ENCODE data around the gene RHOA. TPM values are rescaled to one million over a fixed set of nuclear protein-coding genes. Genes with fewer than 3 reads are reported as not detected.

RHOA gene
- total and polyA plus RNA-seq, 2 of the 4 experiments (the other 2 are of a cell fraction), result 383 to 879 TPM

GRCh38 chr3:49310677-49311076 is 101.1 kb downstream of the RHOA start:
- Histone ChIP-seq H3K56ac (ENCODE audit: extremely low read depth, insufficient read depth, low read length) (no peak overlapping the region), H3K9ac (ENCODE audit: low read depth, low read length) (no peak overlapping the region), H3K27me3 (ENCODE audit: control insufficient read depth, insufficient read depth, low read length) (no peaks in the 10 kb centered on the region), H4K5ac (ENCODE audit: low read depth, low read length) (no peak overlapping the region), H3K4me1 (ENCODE audit: control insufficient read depth, insufficient read depth, low read length) (no peaks in the 10 kb centered on the region), H3K9me1 (ENCODE audit: insufficient read depth, low read length) (peaks cover 9% of the 10 kb centered on the region), H2AK5ac (ENCODE audit: low read depth, low read length) (no peak overlapping the region), H4K20me1 (ENCODE audit: insufficient read depth, low read length) (0 out of 2 replicates have a peak, but pooled peaks cover 3% of the 10 kb centered on the region), H2AK9ac (replicated peaks; ENCODE audit: low read depth, low read length, poor library complexity) (no peak overlapping the region), H3K23ac (ENCODE audit: low read depth, low read length) (no peak overlapping the region), H3K14ac (replicated peaks; ENCODE audit: low read depth, low read length) (no peak overlapping the region), H3K4me2 (ENCODE audit: low read depth, low read length) (no peak overlapping the region), H4K8ac (ENCODE audit: low read depth in 2 of 2, low read length in 2 of 2) (no peak overlapping the region), H3K36me3 (ENCODE audit: control insufficient read depth, insufficient read depth, low read length) (peaks cover 51% of the 10 kb centered on the region), H2BK20ac (ENCODE audit: low read depth, low read length) (no peak overlapping the region), H3K4me3 (ENCODE audit: insufficient read depth, low read depth, low read length) (no peak overlapping the region), H3K9me3 (ENCODE audit: control insufficient read depth, insufficient read depth, low read length) (no peaks in the 10 kb centered on the region), H2BK5ac (ENCODE audit: low read depth, low read length, poor library complexity, severe bottlenecking) (no peak overlapping the region), H2AFZ (replicated peaks; ENCODE audit: low read length, poor library complexity) (no peak overlapping the region), H3K18ac (ENCODE audit: low read depth, low read length) (no peak overlapping the region), H3K4ac (ENCODE audit: low read depth, low read length) (no peak overlapping the region), H3K79me1 (ENCODE audit: low read depth in 1 of 2, low read length in 2 of 2) (peaks cover 3 to 40% of the 10 kb centered on the region in 2 experiments; a peak in 3 of 4 replicates), H2BK15ac (ENCODE audit: low read depth, low read length) (no peak overlapping the region), H3K27ac (ENCODE audit: insufficient read depth, low read length) (no peak overlapping the region), H2BK120ac (ENCODE audit: low read depth, low read length) (no peak overlapping the region), H4K91ac (ENCODE audit: insufficient read depth, low read depth, low read length) (no peak overlapping the region)
- CTCF ChIA-PET, result no interaction called here
- DNase-seq, result no peak
- dilution Hi-C loops (cut with HindIII; ENCODE audit: low sequenced_read_pairs, unreplicated experiment) (no loop called here), in situ Hi-C loops (cut with MboI; ENCODE audit: low sequenced_read_pairs) (no loop called here), intact Hi-C loops (cut with micrococcal nuclease) (no loop called here)
- no TSS peak for BruUV-seq (replicated peaks)
- TF ChIP-seq MAFK (IDR thresholded peaks at IDR 0.05; ENCODE audit: low read depth, low read length), result no peak
- no peak for TF ChIP-seq ELK1 (IDR thresholded peaks at IDR 0.05; ENCODE audit: borderline replicate concordance, low read depth, low read length)
- no peak for TF ChIP-seq RCOR1 (IDR thresholded peaks at IDR 0.05; ENCODE audit: insufficient replicate concordance, low read length)
- no peak for TF ChIP-seq NFE2L2 (IDR thresholded peaks at IDR 0.05; ENCODE audit: low read depth, low read length)
- no peak for TF ChIP-seq MAZ (IDR thresholded peaks at IDR 0.05; ENCODE audit: borderline replicate concordance, low read depth, low read length)
- no peak for TF ChIP-seq CHD1 (IDR thresholded peaks at IDR 0.05; ENCODE audit: low read depth, low read length)
- TF ChIP-seq CEBPB (IDR thresholded peaks at IDR 0.05; ENCODE audit: low read depth, low read length), result no peak
- no peak for TF ChIP-seq FOS (IDR thresholded peaks at IDR 0.05; ENCODE audit: low read depth, low read length)
- no peak for TF ChIP-seq CTCF (conservative IDR thresholded peaks at IDR 0.05; ENCODE audit: low read depth, low read length)
- TF ChIP-seq POLR2A (IDR thresholded peaks at IDR 0.05; ENCODE audit: low read depth, low read length), result no peak
- no peak for TF ChIP-seq MXI1 (IDR thresholded peaks at IDR 0.05; ENCODE audit: borderline replicate concordance, low read depth, low read length)
- no peak for TF ChIP-seq RFX5 (IDR thresholded peaks at IDR 0.05; ENCODE audit: low read depth, low read length)
- TF ChIP-seq USF2 (IDR thresholded peaks at IDR 0.05; ENCODE audit: low read depth, low read length), result no peak
- TF ChIP-seq SMC3 (IDR thresholded peaks at IDR 0.05; ENCODE audit: low read depth, low read length), result no peak
- POLR2A ChIA-PET (ENCODE audit: unreplicated experiment), result no interaction called here
- ATAC-seq (ENCODE audit: low read depth), result no peak
- WGBS, 2 experiments (ENCODE audit: extremely low coverage in 2 of 2, insufficient read length in 1 of 2), result no CpG with 5 or more reads among the region's 1 CpG

Measured in IMR-90 (cell line).